H1 (cell line): ENCODE data around the gene CMIP. TPM values are rescaled to one million over a fixed set of nuclear protein-coding genes. Genes with fewer than 3 reads are reported as not detected.

Experiments
- CTCF ChIA-PET: fragments of 300-600 bp; sonication (Branson Sonifier 250); formaldehyde crosslinking; loops from one replicate; lab custom pipeline; 2021; ENCODE audit not compliant: partially characterized antibody; lab: Charles Lee
- POLR2A ChIA-PET: fragments of 300-600 bp; sonication (Branson Sonifier 250); formaldehyde crosslinking; loops from one replicate; lab custom pipeline; 2021; ENCODE audit warnings: inconsistent platforms; ENCODE audit not compliant: partially characterized antibody; lab: Charles Lee
- DNase-seq, 2 experiments: peaks; one replicate each; pipeline versions ENCODE4 v3.0.0 to v3.0.0-alpha.2; 2010 to 2022; ENCODE audit warnings: low spot score in 2 of 2, low read depth in 1 of 2, mixed read lengths in 1 of 2
- FAIRE-seq: peaks from 2 replicates; lab custom pipeline; 2011; peaks lifted over from hg19 to GRCh38; lab: Jason Lieb, UNC
- H2AFZ ChIP-seq: 2 replicates; pipeline ENCODE4 v1.8.1; 2012; ENCODE audit warnings: low read length, inconsistent platforms
- H2AK5ac ChIP-seq: 2 replicates; pipeline ENCODE4 v1.6.1; 2013; ENCODE audit warnings: low read depth, low read length
- H2BK120ac ChIP-seq: replicated peaks from 2 replicates; pipeline ENCODE3; 2013; ENCODE audit warnings: low read depth, low read length, inconsistent platforms
- H2BK12ac ChIP-seq: 2 replicates; pipeline ENCODE4 v1.6.1; 2013; ENCODE audit warnings: low read depth, low read length
- H2BK15ac ChIP-seq: 2 replicates; pipeline ENCODE4 v1.6.1; 2013; ENCODE audit warnings: low read length
- H2BK20ac ChIP-seq: 2 replicates; pipeline ENCODE4 v1.6.1; 2013; ENCODE audit warnings: low read length
- H2BK5ac ChIP-seq: 2 replicates; pipeline ENCODE4 v1.6.1; 2013; ENCODE audit warnings: low read depth, low read length
- H3K14ac ChIP-seq: 2 replicates; pipeline ENCODE4 v1.6.1; 2013; ENCODE audit warnings: inconsistent platforms; ENCODE audit not compliant: insufficient read length
- H3K18ac ChIP-seq: 2 replicates; pipeline ENCODE4 v1.6.1; 2013; ENCODE audit warnings: low read length; ENCODE audit errors: extremely low read depth
- H3K23ac ChIP-seq: 2 replicates; pipeline ENCODE4 v1.6.1; 2013; ENCODE audit warnings: inconsistent platforms; ENCODE audit not compliant: insufficient read length
- H3K23me2 ChIP-seq: 2 replicates; pipeline ENCODE4 v1.6.1; 2013; ENCODE audit warnings: low read depth, low read length
- H3K27ac ChIP-seq: 2 replicates; pipeline ENCODE4 v1.6.1; 2011; ENCODE audit warnings: low read depth, low read length, inconsistent platforms
- H3K27me3 ChIP-seq, 4 experiments: replicated peaks in 1 of 4; 1 replicate in 1 of 4; 2 replicates in 3 of 4; pipeline versions ENCODE4 v1.6.1 to v1.8.1; 2011 to 2013; ENCODE audit warnings: low read length in 3 of 4, mild to moderate bottlenecking in 3 of 4, inconsistent platforms in 2 of 4, mixed read lengths in 2 of 4, moderate library complexity in 1 of 4; ENCODE audit not compliant: control insufficient read depth in 3 of 4, insufficient read depth in 3 of 4; ENCODE audit errors: extremely low read depth in 1 of 4
- H3K36me3 ChIP-seq, 4 experiments: 2 replicates each; pipeline versions ENCODE4 v1.6.1 to v1.8.1; 2011 to 2013; ENCODE audit warnings: mild to moderate bottlenecking in 4 of 4, low read length in 3 of 4, moderate library complexity in 2 of 4, control low read depth in 1 of 4, inconsistent platforms in 1 of 4; ENCODE audit not compliant: insufficient read depth in 4 of 4, control insufficient read depth in 2 of 4
- H3K4ac ChIP-seq: replicated peaks from 2 replicates; pipeline ENCODE3; 2013; ENCODE audit warnings: low read length, low read depth, mixed read lengths, inconsistent platforms; ENCODE audit not compliant: insufficient read length
- H3K4me1 ChIP-seq, 4 experiments: replicated peaks in 1 of 4; 1 replicate in 1 of 4; 2 replicates in 3 of 4; pipeline versions ENCODE4 v1.6.1 to v1.8.1; 2011 to 2013; ENCODE audit warnings: low read length in 3 of 4, inconsistent platforms in 2 of 4, mixed read lengths in 1 of 4; ENCODE audit not compliant: insufficient read depth in 4 of 4, control insufficient read depth in 3 of 4
- H3K4me2 ChIP-seq, 2 experiments: 2 replicates each; pipeline versions ENCODE4 v1.6.1 to v1.8.1; 2011 to 2013; ENCODE audit warnings: low read depth in 2 of 2, low read length in 2 of 2, control low read depth in 1 of 2, inconsistent platforms in 1 of 2, mild to moderate bottlenecking in 1 of 2; ENCODE audit not compliant: insufficient read depth in 1 of 2
- H3K4me3 ChIP-seq, 4 experiments: fragments of 200-600, 300-600 bp in 1 of 4; sonication (generic), shearing (Covaris generic), sonication (Bioruptor Twin) in 1 of 4; 2 replicates each; pipeline versions ENCODE4 v1.5.1 to v1.8.1; 2011 to 2016; ENCODE audit warnings: low read length in 4 of 4, low read depth in 3 of 4, control low read depth in 2 of 4, inconsistent platforms in 2 of 4, mild to moderate bottlenecking in 2 of 4, mixed read lengths in 1 of 4, moderate library complexity in 1 of 4; ENCODE audit not compliant: insufficient read depth in 2 of 4; ENCODE audit errors: extremely low read depth in 1 of 4
- H3K56ac ChIP-seq: replicated peaks from 2 replicates; pipeline ENCODE3; 2013; ENCODE audit warnings: low read depth, mild to moderate bottlenecking, mixed read lengths, low read length, inconsistent platforms; ENCODE audit not compliant: insufficient read length
- H3K79me1 ChIP-seq: 2 replicates; pipeline ENCODE4 v1.6.1; 2013; ENCODE audit warnings: low read depth, low read length, control low read depth
- H3K79me2 ChIP-seq, 2 experiments: 2 replicates each; pipeline versions ENCODE4 v1.6.1 to v1.8.1; 2012 to 2013; ENCODE audit warnings: low read length in 2 of 2, mild to moderate bottlenecking in 2 of 2, inconsistent platforms in 1 of 2; ENCODE audit not compliant: insufficient read depth in 2 of 2, control insufficient read depth in 1 of 2
- H3K9ac ChIP-seq, 4 experiments: replicated peaks in 1 of 4; 1 replicate in 1 of 4; 2 replicates in 3 of 4; pipeline versions ENCODE4 v1.6.1 to v1.8.1; 2011 to 2013; ENCODE audit warnings: low read depth in 3 of 4, low read length in 3 of 4, control low read depth in 2 of 4, mild to moderate bottlenecking in 2 of 4, moderate library complexity in 2 of 4, inconsistent platforms in 1 of 4; ENCODE audit errors: extremely low read depth in 1 of 4
- H3K9me3 ChIP-seq, 2 experiments: 2 replicates each; pipeline versions ENCODE4 v1.6.1 to v1.8.1; 2012 to 2013; ENCODE audit warnings: mild to moderate bottlenecking in 2 of 2, moderate library complexity in 2 of 2, control low read depth in 1 of 2, inconsistent platforms in 1 of 2, low read depth in 1 of 2, low read length in 1 of 2, mixed read lengths in 1 of 2; ENCODE audit not compliant: insufficient read depth in 2 of 2
- H4K20me1 ChIP-seq, 2 experiments: replicated peaks in 1 of 2; 2 replicates each; pipeline versions ENCODE3 to v1.8.1; 2011 to 2013; ENCODE audit warnings: inconsistent platforms in 2 of 2, low read length in 2 of 2, mild to moderate bottlenecking in 1 of 2; ENCODE audit not compliant: insufficient read depth in 2 of 2, control insufficient read depth in 1 of 2
- H4K5ac ChIP-seq: 2 replicates; pipeline ENCODE4 v1.6.1; 2013; ENCODE audit warnings: low read length, low read depth, mixed read lengths, inconsistent platforms; ENCODE audit not compliant: insufficient read length
- H4K8ac ChIP-seq: 2 replicates; pipeline ENCODE4 v1.8.0; 2013; ENCODE audit warnings: mild to moderate bottlenecking, moderate library complexity, low read length, inconsistent platforms; ENCODE audit not compliant: insufficient read depth; ENCODE audit errors: extremely low read depth
- H4K91ac ChIP-seq: replicated peaks from 2 replicates; pipeline ENCODE3; 2013; ENCODE audit warnings: low read length, mixed read lengths, inconsistent platforms; ENCODE audit not compliant: insufficient read length
- CBX5 ChIP-seq: fragments of 300-800, 300-1000 bp; sonication (generic); IDR thresholded peaks from 2 replicates; pipeline ENCODE4 v1.7.1; 2016; ENCODE audit warnings: antibody characterized with exemption, low read length, low read depth
- CREB1 ChIP-seq: IDR thresholded peaks from 2 replicates; pipeline ENCODE4 v1.6.1; 2012; ENCODE audit warnings: inconsistent platforms
- E2F6 ChIP-seq: IDR thresholded peaks from 2 replicates; pipeline ENCODE4 v1.6.1; 2012; ENCODE audit warnings: inconsistent platforms
- FOSL1 ChIP-seq: IDR thresholded peaks from 2 replicates; pipeline ENCODE4 v1.6.1; 2011; ENCODE audit warnings: mild to moderate bottlenecking, low read depth, low read length, moderate library complexity; ENCODE audit not compliant: insufficient read depth
- RXRA ChIP-seq: IDR thresholded peaks from 2 replicates; pipeline ENCODE4 v1.6.1; 2011; ENCODE audit warnings: low read depth, mild to moderate bottlenecking, low read length, moderate library complexity; ENCODE audit not compliant: insufficient read depth
- SAP30 ChIP-seq: fragments of 300-600 bp; sonication (generic); IDR thresholded peaks from 2 replicates; pipeline ENCODE4 v1.7.1; 2012; ENCODE audit warnings: low read length, moderate library complexity, mild to moderate bottlenecking, inconsistent platforms; ENCODE audit not compliant: insufficient read depth, insufficient replicate concordance
- SUZ12 ChIP-seq: fragments of 200-600 bp; sonication (generic); IDR thresholded peaks from 2 replicates; pipeline ENCODE4 v1.6.1; 2012; ENCODE audit warnings: mild to moderate bottlenecking, inconsistent platforms, low read length, moderate library complexity, mixed read lengths
- TAF7 ChIP-seq: optimal IDR thresholded peaks from 2 replicates; pipeline ENCODE3; 2011; ENCODE audit warnings: low read depth, mild to moderate bottlenecking, inconsistent platforms, low read length, moderate library complexity, borderline replicate concordance
- YY1 ChIP-seq: IDR thresholded peaks from 2 replicates; pipeline ENCODE4 v1.6.1; 2011; ENCODE audit warnings: low read depth, mild to moderate bottlenecking, low read length
- ZNF274 ChIP-seq: IDR thresholded peaks from 2 replicates; pipeline ENCODE4 v1.7.0; 2012; ENCODE audit warnings: low read length, borderline replicate concordance; ENCODE audit errors: extremely low read depth
- WGBS, 2 experiments: shearing (Covaris generic) in 1 of 2; methylation state at CpG; one replicate each; pipeline versions ENCODE4 v1.1.6 to v1.1.7; 2013 to 2015; ENCODE audit warnings: low lambda C conversion rate in 2 of 2, mixed read lengths in 2 of 2, inconsistent platforms in 1 of 2, low coverage in 1 of 2, missing lambda C conversion rate in 1 of 2; ENCODE audit not compliant: insufficient replicate concordance in 2 of 2, insufficient coverage in 1 of 2, insufficient read length in 1 of 2; ENCODE audit errors: extremely low coverage in 1 of 2, missing lambda C conversion rate in 1 of 2; 5-methylcytosine and 5-hydroxymethylcytosine counted together
- polyA plus RNA-seq, 7 experiments: library from polyadenylated mRNA; depleted of rRNA in 3 of 7; stranded (reverse) in 5 of 7; unstranded in 2 of 7; fragments of >200 nt in 5 of 7; fragments of 200-250 nt in 2 of 7; gene quantifications; 1 replicate in 5 of 7; 2 replicates in 1 of 7; 4 replicates in 1 of 7; pipeline versions ENCODE4 v1.2.1 to v1.2.3, GENCODE V29; 2011 to 2013; ENCODE audit warnings: missing spikeins in 2 of 7, mixed read lengths in 2 of 7
- total RNA-seq: library from RNA; stranded (reverse); fragmentation: NEBNext Ultra II Directional; extraction: Animal tissue kit (Norgen Biotek cat#: 25700); gene quantifications from 2 replicates; pipeline ENCODE4 v1.2.1, GENCODE V29; 2021

The CMIP gene
- total and polyA plus RNA-seq, 2 of the 8 experiments (the other 6 are each of a cell fraction or from before 2014, with no cell fraction given), result 7.9 to 53.2 TPM

- 87% methylated on average over 6 of the region's 6 CpGs; no CpG with 5 or more reads in 1 of the 2 experiments for WGBS, 2 experiments
- POLR2A ChIA-PET, result interaction anchor here (0.9 to 1.5 kb wide), 2 partner anchors 60 to 116 kb away, joined by 3 read pairs; no protein-coding TSS in a partner anchor
- H3K9ac ChIP-seq, result no peak overlapping the region
- H3K36me3 ChIP-seq, result no peaks in the 10 kb centered on the region
- H4K91ac ChIP-seq, result no peak overlapping the region
- DNase-seq (no peak), FAIRE-seq (no peak)
- no peaks in the 10 kb centered on the region for H3K9me3 ChIP-seq
- H3K23me2 ChIP-seq, result no peaks in the 10 kb centered on the region
- H3K27me3 ChIP-seq, result no peaks in the 10 kb centered on the region
- no peak overlapping the region for H2BK12ac ChIP-seq
- H2BK120ac ChIP-seq, result no peak overlapping the region
- no peak overlapping the region for H3K18ac ChIP-seq
- peaks cover 3 to 16% (median 11%) of the 10 kb centered on the region in 4 experiments for H3K4me1 ChIP-seq
- H3K27ac ChIP-seq, result no peak overlapping the region
- H4K5ac ChIP-seq, result no peak overlapping the region
- no peak overlapping the region for H3K4ac ChIP-seq
- no peak overlapping the region for H2BK20ac ChIP-seq
- H3K79me1 ChIP-seq, result peaks cover 7% of the 10 kb centered on the region
- H3K4me3 ChIP-seq, result no peak overlapping the region
- no peak overlapping the region for H3K14ac ChIP-seq
- H4K8ac ChIP-seq, result no peak overlapping the region
- no peak overlapping the region for H2BK15ac ChIP-seq
- TF ChIP-seq CBX5 (no peak), ZNF274 (no peak), SAP30 (no peak), YY1 (no peak), RXRA (no peak), TAF7 (no peak), SUZ12 (no peak), E2F6 (no peak), CREB1 (no peak), FOSL1 (no peak)
- H4K20me1 ChIP-seq, result peaks cover 4 to 8% of the 10 kb centered on the region in 2 experiments
- CTCF ChIA-PET, result interaction anchor here (1.5 to 2.0 kb wide), 3 partner anchors 32 to 188 kb away, joined by 4 to 6 read pairs (median 4); no protein-coding TSS in a partner anchor
- H2BK5ac ChIP-seq, result no peak overlapping the region
- peaks cover 0 to 84% of the 10 kb centered on the region in 2 experiments; a peak in 2 of 4 replicates for H3K79me2 ChIP-seq
- H3K23ac ChIP-seq, result no peak overlapping the region
- H3K4me2 ChIP-seq, result no peak overlapping the region
- H2AFZ ChIP-seq, result no peak overlapping the region
- H3K56ac ChIP-seq, result no peak overlapping the region
- H2AK5ac ChIP-seq, result no peak overlapping the region
These were observed 64.8 kb downstream of the CMIP start for GRCh38 chr16:81509404-81509803.
